Caco-2 (cell line): Measurements from ENCODE around the gene MTRF1L. TPM values are rescaled to one million over a fixed set of nuclear protein-coding genes. Genes with fewer than 3 reads are reported as not detected.

Experiments
- BruUV-seq: library from RNA; stranded (reverse); fragments of 400-500 nt; replicated peaks from 2 replicates; lab custom pipeline; 2021; lab: Mats Ljungman, UMichigan
- CTCF ChIA-PET: fragments of 300-600 bp; sonication (Branson Sonifier 250); formaldehyde crosslinking; loops from one replicate; lab custom pipeline; 2022; ENCODE audit warnings: antibody characterized with exemption; lab: Charles Lee
- POLR2A ChIA-PET: fragments of 300-600 bp; sonication (Branson Sonifier 250); formaldehyde crosslinking; loops from one replicate; lab custom pipeline; 2022; ENCODE audit warnings: antibody characterized with exemption; lab: Charles Lee
- DNase-seq, 2 experiments: peaks; one replicate each; pipeline versions ENCODE4 v3.0.0 to v3.0.0-alpha.2; 2020 to 2022
- H3K27me3 ChIP-seq: replicated peaks from 2 replicates; pipeline ENCODE4 v1.6.0; 2011; ENCODE audit warnings: low read length; ENCODE audit not compliant: control insufficient read depth, insufficient read depth
- H3K36me3 ChIP-seq: 2 replicates; pipeline ENCODE4 v1.5.1; 2011; ENCODE audit warnings: low read length; ENCODE audit not compliant: control insufficient read depth, insufficient read depth
- H3K4me1 ChIP-seq: fragments of 250-450 bp; sonication (Bioruptor Pico); 2 replicates; pipeline ENCODE4 v1.5.1; 2020; ENCODE audit warnings: mild to moderate bottlenecking
- H3K4me3 ChIP-seq: 2 replicates; pipeline ENCODE4 v1.5.1; 2011; ENCODE audit warnings: low read depth, mild to moderate bottlenecking, control low read depth, low read length
- H3K9me3 ChIP-seq: fragments of 250-450 bp; sonication (Bioruptor Pico); 2 replicates; pipeline ENCODE4 v1.5.1; 2020; ENCODE audit warnings: mild to moderate bottlenecking, moderate library complexity
- H3K27ac Mint-ChIP-seq: one replicate; pipeline ENCODE4 v1.8.0; 2022; ENCODE audit warnings: mixed read lengths; ENCODE audit not compliant: unreplicated experiment
- H3K27me3 Mint-ChIP-seq: one replicate; pipeline ENCODE4 v1.8.0; 2022; ENCODE audit warnings: mixed read lengths; ENCODE audit not compliant: insufficient read depth, unreplicated experiment
- H3K36me3 Mint-ChIP-seq: one replicate; pipeline ENCODE4 v1.8.0; 2022; ENCODE audit warnings: mild to moderate bottlenecking, mixed read lengths; ENCODE audit not compliant: insufficient read depth, unreplicated experiment
- H3K4me1 Mint-ChIP-seq: one replicate; pipeline ENCODE4 v1.8.0; 2022; ENCODE audit warnings: low read depth, mixed read lengths; ENCODE audit not compliant: unreplicated experiment
- H3K4me3 Mint-ChIP-seq: one replicate; pipeline ENCODE4 v1.8.0; 2022; ENCODE audit warnings: mild to moderate bottlenecking, moderate library complexity, mixed read lengths; ENCODE audit not compliant: unreplicated experiment
- H3K9me3 Mint-ChIP-seq: one replicate; pipeline ENCODE4 v1.8.0; 2022; ENCODE audit warnings: mixed read lengths; ENCODE audit not compliant: unreplicated experiment
- intact Hi-C: fragments of 100-400 bp; cut with micrococcal nuclease; formaldehyde crosslinking; loops from one replicate; pipeline ENCODE4 v1.10.0; 2022; ENCODE audit not compliant: unreplicated experiment
- total RNA-seq: library from RNA; stranded (reverse); gene quantifications from 2 replicates; pipeline ENCODE4 v1.2.3, GENCODE V29; 2022
- TF ChIP-seq, protein P1 (sequence below), 2 experiments: fragments of 200-600 bp in 1 of 2; IDR thresholded peaks; 1 replicate in 1 of 2; 2 replicates in 1 of 2; pipeline versions ENCODE4 v1.5.1 to v1.8.0; 2011 to 2022; ENCODE audit warnings: antibody characterized with exemption in 1 of 2, control low read depth in 1 of 2, inconsistent platforms in 1 of 2, low read depth in 1 of 2, low read length in 1 of 2, mild to moderate bottlenecking in 1 of 2, moderate library complexity in 1 of 2; ENCODE audit not compliant: insufficient read depth in 1 of 2, severe bottlenecking in 1 of 2, unreplicated experiment in 1 of 2

MTRF1L gene
- total RNA-seq, 1 experiment from 2014 or later, result 24.4 TPM

DNA sequence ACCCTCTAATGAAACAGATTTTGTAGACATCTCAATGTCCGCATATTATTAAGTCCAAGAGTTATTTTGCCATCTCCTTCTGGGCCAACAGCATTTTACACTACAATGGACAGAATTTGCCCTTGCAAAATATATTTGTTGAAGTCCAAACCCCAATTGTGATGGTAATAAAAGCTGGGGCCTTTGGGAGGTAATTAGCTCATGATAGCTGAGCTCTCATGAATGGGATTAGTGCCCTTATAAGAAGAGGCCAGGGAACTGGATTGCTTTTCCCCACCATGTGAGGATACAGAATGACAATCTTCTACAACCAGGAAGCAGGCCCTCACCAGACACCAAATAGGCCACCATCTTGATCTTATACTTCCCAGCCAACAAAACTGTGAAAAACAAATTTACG, 44.9 kb upstream of the MTRF1L start:
- ChIA-PET POLR2A (no interaction called here), CTCF (interaction anchor here (0.6 kb wide), 1 partner anchor 154 kb away, joined by 3 read pairs; no protein-coding TSS in a partner anchor)
- Histone ChIP-seq H3K4me3 (no peak overlapping the region), H3K4me1 (no peaks in the 10 kb centered on the region), H3K36me3 (no peaks in the 10 kb centered on the region), H3K27me3 (no peaks in the 10 kb centered on the region), H3K9me3 (no peaks in the 10 kb centered on the region)
- H3K9me3 Mint-ChIP-seq, result no peaks in the 10 kb centered on the region
- BruUV-seq, result no TSS peak
- H3K4me1 Mint-ChIP-seq, result no peaks in the 10 kb centered on the region
- DNase-seq, result no peak
- intact Hi-C loops, result no loop called here
- no peaks in the 10 kb centered on the region for H3K36me3 Mint-ChIP-seq
- H3K27ac Mint-ChIP-seq, result no peak overlapping the region
- no peak overlapping the region for H3K4me3 Mint-ChIP-seq
- TF ChIP-seq, protein P1, sequence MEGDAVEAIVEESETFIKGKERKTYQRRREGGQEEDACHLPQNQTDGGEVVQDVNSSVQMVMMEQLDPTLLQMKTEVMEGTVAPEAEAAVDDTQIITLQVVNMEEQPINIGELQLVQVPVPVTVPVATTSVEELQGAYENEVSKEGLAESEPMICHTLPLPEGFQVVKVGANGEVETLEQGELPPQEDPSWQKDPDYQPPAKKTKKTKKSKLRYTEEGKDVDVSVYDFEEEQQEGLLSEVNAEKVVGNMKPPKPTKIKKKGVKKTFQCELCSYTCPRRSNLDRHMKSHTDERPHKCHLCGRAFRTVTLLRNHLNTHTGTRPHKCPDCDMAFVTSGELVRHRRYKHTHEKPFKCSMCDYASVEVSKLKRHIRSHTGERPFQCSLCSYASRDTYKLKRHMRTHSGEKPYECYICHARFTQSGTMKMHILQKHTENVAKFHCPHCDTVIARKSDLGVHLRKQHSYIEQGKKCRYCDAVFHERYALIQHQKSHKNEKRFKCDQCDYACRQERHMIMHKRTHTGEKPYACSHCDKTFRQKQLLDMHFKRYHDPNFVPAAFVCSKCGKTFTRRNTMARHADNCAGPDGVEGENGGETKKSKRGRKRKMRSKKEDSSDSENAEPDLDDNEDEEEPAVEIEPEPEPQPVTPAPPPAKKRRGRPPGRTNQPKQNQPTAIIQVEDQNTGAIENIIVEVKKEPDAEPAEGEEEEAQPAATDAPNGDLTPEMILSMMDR (IDR thresholded peaks at IDR 0.05; ENCODE audit: insufficient read depth in 1 of 2, low read depth in 1 of 2, low read length in 1 of 2, severe bottlenecking in 1 of 2, unreplicated experiment in 1 of 2), result no peak
- peaks cover 8% of the 10 kb centered on the region for H3K27me3 Mint-ChIP-seq

- CTCF ChIA-PET, result no interaction called here
- Histone ChIP-seq H3K27me3 (no peaks in the 10 kb centered on the region), H3K4me3 (no peak overlapping the region), H3K36me3 (no peaks in the 10 kb centered on the region), H3K9me3 (no peaks in the 10 kb centered on the region), H3K4me1 (no peaks in the 10 kb centered on the region)
- H3K4me1 Mint-ChIP-seq, result no peaks in the 10 kb centered on the region
- H3K4me3 Mint-ChIP-seq, result no peak overlapping the region
- no peaks in the 10 kb centered on the region for H3K36me3 Mint-ChIP-seq
- intact Hi-C loops, result no loop called here
- no TSS peak for BruUV-seq
- no peaks in the 10 kb centered on the region for H3K9me3 Mint-ChIP-seq
- DNase-seq, result no peak
- H3K27ac Mint-ChIP-seq, result no peak overlapping the region
- TF ChIP-seq, protein P1 (IDR thresholded peaks at IDR 0.05; ENCODE audit: insufficient read depth in 1 of 2, low read depth in 1 of 2, low read length in 1 of 2, severe bottlenecking in 1 of 2, unreplicated experiment in 1 of 2), result no peak
- peaks cover 8% of the 10 kb centered on the region for H3K27me3 Mint-ChIP-seq
- POLR2A ChIA-PET, result no interaction called here
Observed at GRCh38 chr6:153045271-153045670, 42.8 kb upstream of the MTRF1L start.

DNA sequence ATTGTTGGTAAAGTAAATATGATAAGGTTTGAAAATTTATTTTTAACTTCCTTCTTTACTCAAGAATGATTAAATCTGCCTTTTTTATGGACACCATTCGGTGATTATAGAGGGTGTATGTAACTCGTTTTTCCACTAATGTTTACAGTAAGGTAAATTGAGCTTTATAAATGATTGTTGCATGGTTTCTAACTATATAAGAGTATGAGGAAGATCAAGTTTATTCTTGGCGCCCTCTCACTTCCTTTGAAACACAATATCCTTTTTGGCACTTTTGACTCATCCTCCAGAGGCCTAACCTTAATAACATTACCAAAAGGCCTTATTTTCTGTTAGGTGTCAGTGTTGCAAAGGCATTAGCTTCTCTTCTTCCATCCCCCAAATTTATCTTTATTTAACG, 41.8 kb upstream of the MTRF1L start:
- BruUV-seq, result no TSS peak
- Mint-ChIP-seq H3K27me3 (peaks cover 8% of the 10 kb centered on the region), H3K4me3 (no peak overlapping the region), H3K4me1 (no peaks in the 10 kb centered on the region), H3K9me3 (no peaks in the 10 kb centered on the region), H3K36me3 (no peaks in the 10 kb centered on the region), H3K27ac (no peak overlapping the region)
- ChIA-PET CTCF (no interaction called here), POLR2A (no interaction called here)
- H3K4me3 ChIP-seq, result no peak overlapping the region
- H3K27me3 ChIP-seq, result no peaks in the 10 kb centered on the region
- TF ChIP-seq, protein P1 (IDR thresholded peaks at IDR 0.05; ENCODE audit: insufficient read depth in 1 of 2, low read depth in 1 of 2, low read length in 1 of 2, severe bottlenecking in 1 of 2, unreplicated experiment in 1 of 2), result no peak
- no peaks in the 10 kb centered on the region for H3K4me1 ChIP-seq
- no peaks in the 10 kb centered on the region for H3K36me3 ChIP-seq
- H3K9me3 ChIP-seq, result no peaks in the 10 kb centered on the region
- intact Hi-C loops, result no loop called here
- no peak for DNase-seq
